ENCODE measurements around the gene SRGN. TPM values are rescaled to one million over a fixed set of nuclear protein-coding genes. Genes with fewer than 3 reads are reported as not detected.

The SRGN gene
- total and polyA plus RNA-seq, 4 donors: 121 to 230 (median 172) TPM

- Histone ChIP-seq H3K27ac (ENCODE audit: low read depth in 1 of 2, low read length in 2 of 2) (peak overlapping the region in 1 of 2 donors; percentile 32), H3K4me1 (ENCODE audit: control insufficient read depth in 1 of 2, insufficient read depth in 2 of 2, low read length in 2 of 2) (no peaks in the 10 kb centered on the region), H3K4me3 (ENCODE audit: low read length in 2 of 2) (no peak overlapping the region), H3K27me3 (ENCODE audit: control insufficient read depth in 1 of 2, insufficient read depth in 2 of 2, low read length in 1 of 2) (no peaks in the 10 kb centered on the region), H3K9me3 (ENCODE audit: control insufficient read depth, low read length) (no peaks in the 10 kb centered on the region), H3K36me3 (ENCODE audit: control insufficient read depth in 1 of 2, insufficient read depth in 2 of 2, low read length in 1 of 2) (no peaks in the 10 kb centered on the region)
- 38 to 41% methylated on average over 8 of the region's 8 CpGs for WGBS, 2 donors
- intact Hi-C loops (cut with DNase I): no loop called here
- peak; percentile 80 to 86 for DNase-seq
- ATAC-seq (ENCODE audit: low FRiP score): peak; percentile 38
Measured at GRCh38 chr10:69065406-69066361, 22.2 kb upstream of the SRGN start.

GRCh38 chr10:69067189-69067588 lies 20.7 kb upstream of the SRGN start:
- no peaks in the 10 kb centered on the region for H3K4me1 ChIP-seq (ENCODE audit: control insufficient read depth in 1 of 2, insufficient read depth in 2 of 2, low read length in 2 of 2)
- ATAC-seq (ENCODE audit: low FRiP score) (no peak), DNase-seq (no peak)
- H3K4me3 ChIP-seq (ENCODE audit: low read length in 2 of 2): no peak overlapping the region
- 96 to 97% methylated on average over 3 of the region's 3 CpGs for WGBS, 2 donors
- no peaks in the 10 kb centered on the region for H3K36me3 ChIP-seq (ENCODE audit: control insufficient read depth in 1 of 2, insufficient read depth in 2 of 2, low read length in 1 of 2)
- no peak overlapping the region for H3K27ac ChIP-seq (ENCODE audit: low read depth in 1 of 2, low read length in 2 of 2)
- no peaks in the 10 kb centered on the region for H3K9me3 ChIP-seq (ENCODE audit: control insufficient read depth, low read length)
- intact Hi-C loops (cut with DNase I): no loop called here
- H3K27me3 ChIP-seq (ENCODE audit: control insufficient read depth in 1 of 2, insufficient read depth in 2 of 2, low read length in 1 of 2): no peaks in the 10 kb centered on the region

- ATAC-seq (ENCODE audit: low FRiP score) (no peak), DNase-seq (no peak)
- Histone ChIP-seq H3K4me1 (ENCODE audit: control insufficient read depth in 1 of 2, insufficient read depth in 2 of 2, low read length in 2 of 2) (no peaks in the 10 kb centered on the region), H3K9me3 (ENCODE audit: control insufficient read depth, low read length) (no peaks in the 10 kb centered on the region), H3K4me3 (ENCODE audit: low read length in 2 of 2) (no peak overlapping the region), H3K36me3 (ENCODE audit: control insufficient read depth in 1 of 2, insufficient read depth in 2 of 2, low read length in 1 of 2) (no peaks in the 10 kb centered on the region), H3K27ac (ENCODE audit: low read depth in 1 of 2, low read length in 2 of 2) (no peak overlapping the region), H3K27me3 (ENCODE audit: control insufficient read depth in 1 of 2, insufficient read depth in 2 of 2, low read length in 1 of 2) (no peaks in the 10 kb centered on the region)
- intact Hi-C loops (cut with DNase I): no loop called here
- 90 to 94% methylated on average over 5 of the region's 5 CpGs for WGBS, 2 donors
Measured at GRCh38 chr10:69068549-69068948, 19.4 kb upstream of the SRGN start.

- H3K27me3 ChIP-seq (ENCODE audit: control insufficient read depth in 1 of 2, insufficient read depth in 2 of 2, low read length in 1 of 2): no peaks in the 10 kb centered on the region
- intact Hi-C loops (cut with DNase I): no loop called here
- WGBS, 2 donors: 85 to 88% methylated on average over 19 of the region's 19 CpGs
- no peak overlapping the region for H3K27ac ChIP-seq (ENCODE audit: low read depth in 1 of 2, low read length in 2 of 2)
- no peaks in the 10 kb centered on the region for H3K9me3 ChIP-seq (ENCODE audit: control insufficient read depth, low read length)
- no peaks in the 10 kb centered on the region for H3K36me3 ChIP-seq (ENCODE audit: control insufficient read depth in 1 of 2, insufficient read depth in 2 of 2, low read length in 1 of 2)
- no peak for DNase-seq
- no peak for ATAC-seq (ENCODE audit: low FRiP score)
- no peaks in the 10 kb centered on the region for H3K4me1 ChIP-seq (ENCODE audit: control insufficient read depth in 1 of 2, insufficient read depth in 2 of 2, low read length in 2 of 2)
- no peak overlapping the region for H3K4me3 ChIP-seq (ENCODE audit: low read length in 2 of 2)
Measured at GRCh38 chr10:69069090-69070042, 18.5 kb upstream of the SRGN start.

GRCh38 chr10:69070951-69071350 lies 17.0 kb upstream of the SRGN start:
- ATAC-seq (ENCODE audit: low FRiP score) (no peak), DNase-seq (no peak)
- H3K4me1 ChIP-seq (ENCODE audit: control insufficient read depth in 1 of 2, insufficient read depth in 2 of 2, low read length in 2 of 2): no peaks in the 10 kb centered on the region
- H3K27ac ChIP-seq (ENCODE audit: low read depth in 1 of 2, low read length in 2 of 2): no peak overlapping the region
- H3K4me3 ChIP-seq (ENCODE audit: low read length in 2 of 2): no peak overlapping the region
- no peaks in the 10 kb centered on the region for H3K9me3 ChIP-seq (ENCODE audit: control insufficient read depth, low read length)
- H3K27me3 ChIP-seq (ENCODE audit: control insufficient read depth in 1 of 2, insufficient read depth in 2 of 2, low read length in 1 of 2): no peaks in the 10 kb centered on the region
- no peaks in the 10 kb centered on the region for H3K36me3 ChIP-seq (ENCODE audit: control insufficient read depth in 1 of 2, insufficient read depth in 2 of 2, low read length in 1 of 2)
- intact Hi-C loops (cut with DNase I): no loop called here
- WGBS, 2 donors: 86% methylated on average over 4 of the region's 4 CpGs

GRCh38 chr10:69071610-69072009 lies 16.3 kb upstream of the SRGN start:
- no peaks in the 10 kb centered on the region for H3K4me1 ChIP-seq (ENCODE audit: control insufficient read depth in 1 of 2, insufficient read depth in 2 of 2, low read length in 2 of 2)
- H3K4me3 ChIP-seq (ENCODE audit: low read length in 2 of 2): no peak overlapping the region
- H3K27ac ChIP-seq (ENCODE audit: low read depth in 1 of 2, low read length in 2 of 2): no peak overlapping the region
- ATAC-seq (ENCODE audit: low FRiP score) (no peak), DNase-seq (no peak)
- intact Hi-C loops (cut with DNase I): no loop called here
- H3K36me3 ChIP-seq (ENCODE audit: control insufficient read depth in 1 of 2, insufficient read depth in 2 of 2, low read length in 1 of 2): no peaks in the 10 kb centered on the region
- WGBS, 2 donors: 84% methylated on average over 6 of the region's 6 CpGs
- no peaks in the 10 kb centered on the region for H3K27me3 ChIP-seq (ENCODE audit: control insufficient read depth in 1 of 2, insufficient read depth in 2 of 2, low read length in 1 of 2)
- no peaks in the 10 kb centered on the region for H3K9me3 ChIP-seq (ENCODE audit: control insufficient read depth, low read length)

GRCh38 chr10:69073026-69073425 lies 14.9 kb upstream of the SRGN start:
- Histone ChIP-seq H3K4me1 (ENCODE audit: control insufficient read depth in 1 of 2, insufficient read depth in 2 of 2, low read length in 2 of 2) (no peaks in the 10 kb centered on the region), H3K27me3 (ENCODE audit: control insufficient read depth in 1 of 2, insufficient read depth in 2 of 2, low read length in 1 of 2) (no peaks in the 10 kb centered on the region), H3K27ac (ENCODE audit: low read depth in 1 of 2, low read length in 2 of 2) (no peak overlapping the region), H3K36me3 (ENCODE audit: control insufficient read depth in 1 of 2, insufficient read depth in 2 of 2, low read length in 1 of 2) (no peaks in the 10 kb centered on the region), H3K9me3 (ENCODE audit: control insufficient read depth, low read length) (no peaks in the 10 kb centered on the region), H3K4me3 (ENCODE audit: low read length in 2 of 2) (no peak overlapping the region)
- ATAC-seq (ENCODE audit: low FRiP score) (no peak), DNase-seq (no peak)
- WGBS, 2 donors: 71 to 76% methylated on average over 6 of the region's 6 CpGs
- intact Hi-C loops (cut with DNase I): no loop called here

- ATAC-seq (ENCODE audit: low FRiP score): no peak
- 64 to 68% methylated on average over 8 of the region's 8 CpGs for WGBS, 2 donors
- H3K27ac ChIP-seq (ENCODE audit: low read depth in 1 of 2, low read length in 2 of 2): no peak overlapping the region
- H3K4me1 ChIP-seq (ENCODE audit: control insufficient read depth in 1 of 2, insufficient read depth in 2 of 2, low read length in 2 of 2): no peaks in the 10 kb centered on the region
- H3K4me3 ChIP-seq (ENCODE audit: low read length in 2 of 2): no peak overlapping the region
- intact Hi-C loops (cut with DNase I): no loop called here
- no peaks in the 10 kb centered on the region for H3K27me3 ChIP-seq (ENCODE audit: control insufficient read depth in 1 of 2, insufficient read depth in 2 of 2, low read length in 1 of 2)
- H3K9me3 ChIP-seq (ENCODE audit: control insufficient read depth, low read length): no peaks in the 10 kb centered on the region
- DNase-seq: no peak
- H3K36me3 ChIP-seq (ENCODE audit: control insufficient read depth in 1 of 2, insufficient read depth in 2 of 2, low read length in 1 of 2): no peaks in the 10 kb centered on the region
Measured at GRCh38 chr10:69073736-69074364, 14.1 kb upstream of the SRGN start.
